ENCODE results near the gene CYP1A2. TPM values are rescaled to one million over a fixed set of nuclear protein-coding genes. Genes with fewer than 3 reads are reported as not detected.
A peak's percentile ranks its signal among the peaks of the same experiment; 100 is the strongest.
"Not testable (repeated sequence)": the region's sequence is repeated elsewhere in the genome, so short reads cannot be mapped to it uniquely, and the experiment has no call there.

The CYP1A2 gene
- total RNA-seq, 2 experiments from 2014 or later = not detected

DNA sequence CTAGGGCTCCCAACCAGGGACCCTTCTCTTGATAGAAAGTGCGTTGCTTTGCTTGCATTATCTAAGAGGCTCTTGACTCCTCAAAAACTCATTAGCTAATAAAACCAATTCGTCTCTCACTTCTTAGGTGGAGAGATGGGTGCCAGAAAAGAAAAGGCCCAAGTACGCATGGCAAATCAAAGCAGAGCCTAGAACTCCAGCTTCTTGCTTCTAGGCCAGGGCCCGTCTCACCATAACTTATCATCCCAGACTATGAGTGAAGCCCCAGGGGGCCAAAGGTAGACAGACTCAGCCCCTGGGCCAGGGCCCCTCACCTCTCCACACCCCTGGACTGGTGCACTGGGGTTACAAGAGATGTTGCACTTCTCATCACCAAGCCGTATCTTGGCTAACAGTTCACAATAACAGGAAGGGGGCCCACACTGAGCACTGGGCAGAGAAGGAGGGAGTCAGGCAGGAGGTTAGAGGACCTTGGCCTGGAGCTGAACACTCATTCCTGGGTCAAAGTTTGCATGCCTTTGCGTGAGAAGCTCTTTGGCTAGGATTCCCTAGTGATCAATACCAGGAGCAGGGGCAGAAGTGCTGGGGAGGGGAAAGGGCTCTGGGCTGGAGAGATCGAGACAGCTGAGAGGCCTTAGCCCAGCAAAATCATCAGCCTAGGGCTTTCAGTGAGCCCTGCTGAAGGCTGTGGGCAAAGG is 17.9 kb upstream of the CYP1A2 start:
- ChIA-PET CTCF (interaction anchor here (1.2 to 1.3 kb wide), 2 partner anchors 41 to 96 kb away, joined by 3 to 5 read pairs; no protein-coding TSS in a partner anchor), POLR2A (no interaction called here)
- TF ChIP-seq, protein P1, sequence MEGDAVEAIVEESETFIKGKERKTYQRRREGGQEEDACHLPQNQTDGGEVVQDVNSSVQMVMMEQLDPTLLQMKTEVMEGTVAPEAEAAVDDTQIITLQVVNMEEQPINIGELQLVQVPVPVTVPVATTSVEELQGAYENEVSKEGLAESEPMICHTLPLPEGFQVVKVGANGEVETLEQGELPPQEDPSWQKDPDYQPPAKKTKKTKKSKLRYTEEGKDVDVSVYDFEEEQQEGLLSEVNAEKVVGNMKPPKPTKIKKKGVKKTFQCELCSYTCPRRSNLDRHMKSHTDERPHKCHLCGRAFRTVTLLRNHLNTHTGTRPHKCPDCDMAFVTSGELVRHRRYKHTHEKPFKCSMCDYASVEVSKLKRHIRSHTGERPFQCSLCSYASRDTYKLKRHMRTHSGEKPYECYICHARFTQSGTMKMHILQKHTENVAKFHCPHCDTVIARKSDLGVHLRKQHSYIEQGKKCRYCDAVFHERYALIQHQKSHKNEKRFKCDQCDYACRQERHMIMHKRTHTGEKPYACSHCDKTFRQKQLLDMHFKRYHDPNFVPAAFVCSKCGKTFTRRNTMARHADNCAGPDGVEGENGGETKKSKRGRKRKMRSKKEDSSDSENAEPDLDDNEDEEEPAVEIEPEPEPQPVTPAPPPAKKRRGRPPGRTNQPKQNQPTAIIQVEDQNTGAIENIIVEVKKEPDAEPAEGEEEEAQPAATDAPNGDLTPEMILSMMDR (IDR thresholded peaks at IDR 0.05) = no peak
- DNase-seq (no peak), ATAC-seq (no peak)
- peaks cover 7% of the 10 kb centered on the region for H3K4me1 Mint-ChIP-seq (ENCODE audit: low read depth)
- H3K27ac Mint-ChIP-seq = no peak overlapping the region
- peaks cover 30% of the 10 kb centered on the region for H3K27me3 Mint-ChIP-seq
- intact Hi-C loops (cut with micrococcal nuclease) = no loop called here
- no peaks in the 10 kb centered on the region for H3K36me3 Mint-ChIP-seq (ENCODE audit: low read depth)
- H3K9me3 Mint-ChIP-seq = no peaks in the 10 kb centered on the region
- no peak overlapping the region for H3K4me3 Mint-ChIP-seq

DNA sequence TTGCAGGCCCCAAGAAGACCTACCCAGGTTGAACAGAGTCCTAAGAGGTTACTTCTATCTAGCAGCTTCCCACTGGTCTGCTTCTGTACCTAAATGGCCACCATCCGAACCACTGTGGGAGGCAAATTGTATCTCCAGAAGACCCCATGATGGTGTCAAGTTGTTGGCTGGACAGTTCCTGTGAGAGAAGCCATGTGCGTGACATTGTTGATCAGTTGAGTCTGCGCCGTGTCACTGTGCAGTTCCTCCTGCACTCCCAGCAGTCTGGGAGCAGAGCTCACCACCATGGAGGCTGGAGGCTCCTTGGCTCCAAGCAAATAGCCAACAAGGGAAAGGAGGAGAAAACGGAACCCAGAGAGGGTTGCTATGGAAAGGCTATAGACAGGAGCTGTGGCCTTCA is 15.8 kb upstream of the CYP1A2 start:
- no peak overlapping the region for H3K4me3 Mint-ChIP-seq
- TF ChIP-seq, protein P1 (IDR thresholded peaks at IDR 0.05) = no peak
- H3K4me1 Mint-ChIP-seq (ENCODE audit: low read depth) = peaks cover under 1% of the 10 kb centered on the region
- CTCF ChIA-PET = no interaction called here
- H3K9me3 Mint-ChIP-seq = peaks cover 7% of the 10 kb centered on the region
- peaks cover 29% of the 10 kb centered on the region for H3K27me3 Mint-ChIP-seq
- no peak overlapping the region for H3K27ac Mint-ChIP-seq
- intact Hi-C loops (cut with micrococcal nuclease) = no loop called here
- POLR2A ChIA-PET = interaction anchor here (0.7 kb wide), 1 partner anchor 221 kb away, joined by 3 read pairs; no protein-coding TSS in a partner anchor
- H3K36me3 Mint-ChIP-seq (ENCODE audit: low read depth) = peaks cover 3% of the 10 kb centered on the region
- ATAC-seq = no peak
- DNase-seq = no peak

DNA sequence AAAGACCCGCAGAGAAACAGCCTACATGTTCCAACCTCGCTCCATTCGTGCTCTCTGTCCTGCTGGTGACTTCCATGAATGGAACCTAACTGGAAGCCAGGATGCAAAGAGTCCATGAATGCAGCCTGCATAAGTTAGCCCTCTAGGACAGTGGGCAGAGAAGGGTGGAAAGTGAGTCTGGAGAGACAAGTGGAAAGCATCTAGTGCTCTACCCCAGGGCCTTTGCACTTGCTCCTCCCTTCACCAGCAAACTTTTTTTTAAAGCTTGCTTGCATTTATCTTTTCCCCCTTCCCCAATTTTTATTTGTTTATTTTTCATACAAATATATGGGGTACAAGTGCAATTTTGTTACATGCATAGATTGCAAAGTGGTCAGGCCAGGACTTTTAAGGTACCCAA is 15.4 kb upstream of the CYP1A2 start:
- ATAC-seq (no peak), DNase-seq (no peak)
- POLR2A ChIA-PET = no interaction called here
- H3K4me1 Mint-ChIP-seq (ENCODE audit: low read depth) = peaks cover 4% of the 10 kb centered on the region
- peaks cover 7% of the 10 kb centered on the region for H3K36me3 Mint-ChIP-seq (ENCODE audit: low read depth)
- intact Hi-C loops (cut with micrococcal nuclease) = no loop called here
- H3K27ac Mint-ChIP-seq = no peak overlapping the region
- H3K9me3 Mint-ChIP-seq = peaks cover 12% of the 10 kb centered on the region
- CTCF ChIA-PET = no interaction called here
- no peak overlapping the region for H3K4me3 Mint-ChIP-seq
- H3K27me3 Mint-ChIP-seq = peaks cover 27% of the 10 kb centered on the region
- TF ChIP-seq, protein P1 (IDR thresholded peaks at IDR 0.05) = no peak

- CTCF ChIA-PET = interaction anchor here (0.8 to 1.8 kb wide), 2 partner anchors 34 to 35 kb away, joined by 3 to 5 read pairs; no protein-coding TSS in a partner anchor
- Mint-ChIP-seq H3K4me3 (no peak overlapping the region), H3K36me3 (ENCODE audit: low read depth) (peaks cover 7% of the 10 kb centered on the region), H3K9me3 (peaks cover 12% of the 10 kb centered on the region), H3K4me1 (ENCODE audit: low read depth) (peaks cover 7% of the 10 kb centered on the region), H3K27me3 (peaks cover 27% of the 10 kb centered on the region), H3K27ac (no peak overlapping the region)
- ATAC-seq (no peak), DNase-seq (no peak)
- intact Hi-C loops (cut with micrococcal nuclease) = no loop called here
- POLR2A ChIA-PET = interaction anchor here (0.9 kb wide), 1 partner anchor 9 kb away, joined by 3 read pairs; no protein-coding TSS in a partner anchor
- TF ChIP-seq, protein P1 (IDR thresholded peaks at IDR 0.05) = no peak
Measured at GRCh38 chr15:74735305-74735704, 13.3 kb upstream of the CYP1A2 start.

DNA sequence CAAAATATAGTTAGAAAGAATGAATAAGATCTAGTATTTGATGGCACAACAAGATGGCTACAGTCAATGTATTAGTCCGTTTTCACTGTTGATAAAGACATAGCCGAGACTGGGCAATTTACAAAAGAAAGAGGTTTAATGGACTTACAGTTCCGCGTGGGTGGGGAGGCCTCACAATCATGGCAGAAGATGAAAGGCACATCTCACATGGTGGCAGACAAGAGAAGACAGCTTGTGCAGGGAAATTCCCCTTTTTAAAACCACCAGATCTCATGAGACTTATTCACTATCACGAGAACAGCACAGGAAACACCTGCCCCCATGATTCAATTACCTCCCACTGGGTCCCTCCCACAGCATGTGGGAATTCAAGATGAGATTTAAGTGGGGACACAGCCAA is 10.4 kb upstream of the CYP1A2 start:
- DNase-seq = peak; percentile 51
- peak overlapping the region; percentile 57 for H3K27ac Mint-ChIP-seq
- H3K27me3 Mint-ChIP-seq = peaks cover 25% of the 10 kb centered on the region
- peaks cover 17% of the 10 kb centered on the region for H3K9me3 Mint-ChIP-seq
- H3K4me3 Mint-ChIP-seq; POLR2A ChIA-PET; H3K4me1 Mint-ChIP-seq (ENCODE audit: low read depth); intact Hi-C loops (cut with micrococcal nuclease); ATAC-seq; H3K36me3 Mint-ChIP-seq (ENCODE audit: low read depth); CTCF ChIA-PET: not testable (repeated sequence)

Measured in activated CD8-positive, alpha-beta T cell treated with anti-CD3 and anti-CD28 coated beads for 36 hours (primary cell).